ENCODE data around the gene FRMD4A.

The FRMD4A gene

DNA sequence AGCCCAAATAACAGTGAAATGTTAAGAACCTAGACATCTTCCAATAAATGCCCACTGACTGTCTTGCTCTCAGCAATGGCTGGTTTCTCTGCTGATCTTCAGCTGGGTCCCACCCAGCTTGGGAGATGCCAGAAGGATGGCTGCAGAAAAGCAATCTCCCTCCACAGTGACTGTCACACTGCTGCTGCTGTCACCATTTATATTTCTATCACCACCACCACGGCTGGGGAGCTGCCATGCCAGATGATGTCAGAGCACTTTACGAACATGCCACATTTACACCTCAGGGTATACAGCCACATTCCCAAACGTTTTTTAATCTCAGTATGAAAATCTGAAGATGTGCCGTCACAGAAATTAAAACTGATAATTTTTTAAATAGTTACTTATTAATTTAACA lies 29.8 kb upstream of the FRMD4A start:
- Histone ChIP-seq H3K9me2 (replicated peaks; ENCODE audit: control insufficient read depth, low read length) (no peaks in the 10 kb centered on the region), H3F3A (ENCODE audit: control insufficient read depth, insufficient read depth) (no peaks in the 10 kb centered on the region), H3K36me3 (ENCODE audit: control insufficient read depth, low read length) (no peaks in the 10 kb centered on the region), H3K79me2 (ENCODE audit: control insufficient read depth, low read length) (no peaks in the 10 kb centered on the region), H3K4me1 (ENCODE audit: control insufficient read depth, low read length) (no peaks in the 10 kb centered on the region), H4K20me1 (ENCODE audit: control insufficient read depth, insufficient read depth, low read depth, low read length) (no peaks in the 10 kb centered on the region), H3K27ac (ENCODE audit: low read depth, low read length) (no peak overlapping the region), H3K4me2 (ENCODE audit: low read length) (no peak overlapping the region), H3K4me3 (ENCODE audit: low read length) (no peak overlapping the region), H3K9me3 (ENCODE audit: control insufficient read depth, insufficient read depth, low read length) (no peaks in the 10 kb centered on the region), H3K27me3 (ENCODE audit: control insufficient read depth, low read length) (peaks cover 14% of the 10 kb centered on the region)
- TF ChIP-seq EZH2phosphoT487 (IDR thresholded peaks at IDR 0.05; ENCODE audit: borderline replicate concordance, low read length), result no peak
- TF ChIP-seq, protein P1, sequence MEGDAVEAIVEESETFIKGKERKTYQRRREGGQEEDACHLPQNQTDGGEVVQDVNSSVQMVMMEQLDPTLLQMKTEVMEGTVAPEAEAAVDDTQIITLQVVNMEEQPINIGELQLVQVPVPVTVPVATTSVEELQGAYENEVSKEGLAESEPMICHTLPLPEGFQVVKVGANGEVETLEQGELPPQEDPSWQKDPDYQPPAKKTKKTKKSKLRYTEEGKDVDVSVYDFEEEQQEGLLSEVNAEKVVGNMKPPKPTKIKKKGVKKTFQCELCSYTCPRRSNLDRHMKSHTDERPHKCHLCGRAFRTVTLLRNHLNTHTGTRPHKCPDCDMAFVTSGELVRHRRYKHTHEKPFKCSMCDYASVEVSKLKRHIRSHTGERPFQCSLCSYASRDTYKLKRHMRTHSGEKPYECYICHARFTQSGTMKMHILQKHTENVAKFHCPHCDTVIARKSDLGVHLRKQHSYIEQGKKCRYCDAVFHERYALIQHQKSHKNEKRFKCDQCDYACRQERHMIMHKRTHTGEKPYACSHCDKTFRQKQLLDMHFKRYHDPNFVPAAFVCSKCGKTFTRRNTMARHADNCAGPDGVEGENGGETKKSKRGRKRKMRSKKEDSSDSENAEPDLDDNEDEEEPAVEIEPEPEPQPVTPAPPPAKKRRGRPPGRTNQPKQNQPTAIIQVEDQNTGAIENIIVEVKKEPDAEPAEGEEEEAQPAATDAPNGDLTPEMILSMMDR (IDR thresholded peaks at IDR 0.05; ENCODE audit: low read depth, low read length, poor library complexity, severe bottlenecking), result no peak

DNA sequence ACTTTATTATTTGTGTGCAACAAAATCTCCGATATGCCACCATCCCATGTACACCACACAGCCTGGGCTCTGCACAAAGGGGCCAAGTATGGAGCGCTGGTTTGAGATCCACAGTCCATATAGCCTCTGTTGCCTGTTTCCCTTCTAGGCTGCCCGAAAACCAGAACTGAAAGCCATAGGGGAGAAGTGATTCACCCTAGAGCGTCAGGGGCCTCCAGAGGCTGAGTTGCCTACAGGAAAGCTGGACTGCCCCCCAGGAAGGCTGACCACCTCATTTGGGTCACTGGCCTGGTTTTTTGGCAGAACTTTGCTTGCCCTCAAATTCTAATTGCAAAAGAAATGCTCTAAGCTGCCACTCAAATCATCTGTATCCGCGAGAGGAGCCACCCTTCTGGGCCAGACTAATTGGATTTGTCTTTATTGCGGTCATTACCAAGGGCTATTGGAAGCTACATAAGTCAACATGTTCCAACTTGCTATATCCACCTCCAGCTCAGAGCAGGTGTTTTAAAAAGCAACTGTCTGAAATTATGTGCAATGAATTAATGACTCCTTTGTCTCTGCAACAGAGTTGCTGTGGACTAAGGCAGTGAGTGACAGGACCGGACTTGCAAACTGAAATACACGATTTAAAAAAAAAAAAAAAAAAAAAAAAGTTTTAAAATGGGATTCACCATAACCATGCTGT lies 28.3 kb upstream of the FRMD4A start:
- Histone ChIP-seq H3F3A (ENCODE audit: control insufficient read depth, insufficient read depth) (no peaks in the 10 kb centered on the region), H3K9me2 (replicated peaks; ENCODE audit: control insufficient read depth, low read length) (no peaks in the 10 kb centered on the region), H4K20me1 (ENCODE audit: control insufficient read depth, insufficient read depth, low read depth, low read length) (no peaks in the 10 kb centered on the region), H3K4me3 (ENCODE audit: low read length) (no peak overlapping the region), H3K9me3 (ENCODE audit: control insufficient read depth, insufficient read depth, low read length) (no peaks in the 10 kb centered on the region), H3K4me1 (ENCODE audit: control insufficient read depth, low read length) (no peaks in the 10 kb centered on the region), H3K36me3 (ENCODE audit: control insufficient read depth, low read length) (no peaks in the 10 kb centered on the region), H3K4me2 (ENCODE audit: low read length) (no peak overlapping the region), H3K27ac (ENCODE audit: low read depth, low read length) (no peak overlapping the region), H3K27me3 (ENCODE audit: control insufficient read depth, low read length) (peaks cover 14% of the 10 kb centered on the region), H3K79me2 (ENCODE audit: control insufficient read depth, low read length) (no peaks in the 10 kb centered on the region)
- TF ChIP-seq EZH2phosphoT487 (IDR thresholded peaks at IDR 0.05; ENCODE audit: borderline replicate concordance, low read length), result no peak
- TF ChIP-seq, protein P1 (IDR thresholded peaks at IDR 0.05; ENCODE audit: low read depth, low read length, poor library complexity, severe bottlenecking), result no peak

DNA sequence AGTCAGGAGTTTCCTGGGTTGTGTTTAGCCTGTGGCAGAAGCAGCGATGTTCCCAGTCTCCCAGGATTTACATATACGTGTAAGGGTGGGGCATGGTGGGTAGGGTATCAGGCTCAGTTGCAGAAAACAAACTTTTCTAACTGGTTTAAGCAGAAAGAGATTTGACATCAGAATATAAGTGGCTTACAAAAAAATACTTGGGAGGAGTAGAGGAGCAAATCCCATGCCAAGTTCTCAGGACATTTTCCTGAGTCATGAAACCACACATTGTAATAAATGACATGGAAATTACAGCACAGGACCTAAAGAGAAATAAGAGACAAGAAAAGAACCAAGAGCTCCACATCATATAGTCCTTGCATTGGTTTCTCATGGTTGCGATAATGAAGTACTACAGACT lies 26.2 kb upstream of the FRMD4A start:
- TF ChIP-seq, protein P1 (IDR thresholded peaks at IDR 0.05; ENCODE audit: low read depth, low read length, poor library complexity, severe bottlenecking), result no peak
- no peak for TF ChIP-seq EZH2phosphoT487 (IDR thresholded peaks at IDR 0.05; ENCODE audit: borderline replicate concordance, low read length)
- Histone ChIP-seq H3K9me3 (ENCODE audit: control insufficient read depth, insufficient read depth, low read length) (no peaks in the 10 kb centered on the region), H3K27ac (ENCODE audit: low read depth, low read length) (no peak overlapping the region), H3K27me3 (ENCODE audit: control insufficient read depth, low read length) (peaks cover 9% of the 10 kb centered on the region), H3K4me3 (ENCODE audit: low read length) (no peak overlapping the region), H3K9me2 (replicated peaks; ENCODE audit: control insufficient read depth, low read length) (no peaks in the 10 kb centered on the region), H3K4me2 (ENCODE audit: low read length) (no peak overlapping the region), H3K4me1 (ENCODE audit: control insufficient read depth, low read length) (no peaks in the 10 kb centered on the region), H4K20me1 (ENCODE audit: control insufficient read depth, insufficient read depth, low read depth, low read length) (no peaks in the 10 kb centered on the region), H3F3A (ENCODE audit: control insufficient read depth, insufficient read depth) (no peaks in the 10 kb centered on the region), H3K36me3 (ENCODE audit: control insufficient read depth, low read length) (no peaks in the 10 kb centered on the region), H3K79me2 (ENCODE audit: control insufficient read depth, low read length) (no peaks in the 10 kb centered on the region)
